ENCODE data around the gene DDAH2. TPM values are rescaled to one million over a fixed set of nuclear protein-coding genes. Genes with fewer than 3 reads are reported as not detected.

DDAH2 gene
- total RNA-seq, 2 donors from 2014 or later: 73.3 to 83.7 TPM

DNA sequence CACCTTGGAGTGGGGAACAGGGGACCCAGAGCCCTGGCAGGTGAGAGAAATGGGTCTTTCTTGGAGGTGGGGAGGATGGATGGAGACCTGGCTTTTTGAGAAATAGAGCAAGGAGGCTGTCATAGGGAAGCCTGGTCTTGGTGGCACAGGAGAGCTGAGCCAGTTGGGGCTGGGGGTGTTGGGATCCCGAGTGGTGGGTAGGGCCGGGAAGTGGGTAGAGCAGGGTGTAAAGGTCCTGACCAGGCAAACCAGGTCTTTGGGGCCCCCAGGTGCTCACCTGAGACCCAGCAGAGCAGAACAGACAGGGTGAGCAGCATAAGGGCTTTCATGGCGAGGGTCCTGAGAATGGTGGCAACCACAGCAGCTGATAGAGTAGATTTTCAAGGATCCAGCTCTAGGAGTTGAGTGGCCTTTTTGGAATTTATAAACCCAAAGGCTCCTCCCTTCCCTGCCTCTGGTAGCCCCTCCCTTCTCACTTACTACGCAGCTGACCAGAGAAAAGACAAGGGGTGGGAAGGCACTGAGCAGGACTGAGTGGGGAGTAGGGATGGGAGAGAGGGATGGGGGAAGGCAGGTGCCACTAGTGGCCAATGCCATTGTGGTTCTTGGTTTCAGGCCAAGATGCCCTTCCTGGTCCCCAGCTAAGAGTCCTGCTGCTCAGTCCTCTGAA is 7.6 kb downstream of the DDAH2 start, which contains the start of gene LY6G6C:
Gene LY6G6C, minus strand, starts transcription at position 396 of the 670 bp plus-strand sequence. Its CDS starts 67 bp downstream, at position 329.
- Histone ChIP-seq H3K4me3 (no peak within 1 kb of the TSS), H3K4me1 (replicated peaks) (peaks cover 7% of the 10 kb centered on the region)
- TF ChIP-seq, protein P1, sequence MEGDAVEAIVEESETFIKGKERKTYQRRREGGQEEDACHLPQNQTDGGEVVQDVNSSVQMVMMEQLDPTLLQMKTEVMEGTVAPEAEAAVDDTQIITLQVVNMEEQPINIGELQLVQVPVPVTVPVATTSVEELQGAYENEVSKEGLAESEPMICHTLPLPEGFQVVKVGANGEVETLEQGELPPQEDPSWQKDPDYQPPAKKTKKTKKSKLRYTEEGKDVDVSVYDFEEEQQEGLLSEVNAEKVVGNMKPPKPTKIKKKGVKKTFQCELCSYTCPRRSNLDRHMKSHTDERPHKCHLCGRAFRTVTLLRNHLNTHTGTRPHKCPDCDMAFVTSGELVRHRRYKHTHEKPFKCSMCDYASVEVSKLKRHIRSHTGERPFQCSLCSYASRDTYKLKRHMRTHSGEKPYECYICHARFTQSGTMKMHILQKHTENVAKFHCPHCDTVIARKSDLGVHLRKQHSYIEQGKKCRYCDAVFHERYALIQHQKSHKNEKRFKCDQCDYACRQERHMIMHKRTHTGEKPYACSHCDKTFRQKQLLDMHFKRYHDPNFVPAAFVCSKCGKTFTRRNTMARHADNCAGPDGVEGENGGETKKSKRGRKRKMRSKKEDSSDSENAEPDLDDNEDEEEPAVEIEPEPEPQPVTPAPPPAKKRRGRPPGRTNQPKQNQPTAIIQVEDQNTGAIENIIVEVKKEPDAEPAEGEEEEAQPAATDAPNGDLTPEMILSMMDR (IDR thresholded peaks at IDR 0.05): no peak
- TF ChIP-seq POLR2AphosphoS5 (IDR thresholded peaks at IDR 0.05): no peak
- TF ChIP-seq POLR2A (IDR thresholded peaks at IDR 0.05): no peak

DNA sequence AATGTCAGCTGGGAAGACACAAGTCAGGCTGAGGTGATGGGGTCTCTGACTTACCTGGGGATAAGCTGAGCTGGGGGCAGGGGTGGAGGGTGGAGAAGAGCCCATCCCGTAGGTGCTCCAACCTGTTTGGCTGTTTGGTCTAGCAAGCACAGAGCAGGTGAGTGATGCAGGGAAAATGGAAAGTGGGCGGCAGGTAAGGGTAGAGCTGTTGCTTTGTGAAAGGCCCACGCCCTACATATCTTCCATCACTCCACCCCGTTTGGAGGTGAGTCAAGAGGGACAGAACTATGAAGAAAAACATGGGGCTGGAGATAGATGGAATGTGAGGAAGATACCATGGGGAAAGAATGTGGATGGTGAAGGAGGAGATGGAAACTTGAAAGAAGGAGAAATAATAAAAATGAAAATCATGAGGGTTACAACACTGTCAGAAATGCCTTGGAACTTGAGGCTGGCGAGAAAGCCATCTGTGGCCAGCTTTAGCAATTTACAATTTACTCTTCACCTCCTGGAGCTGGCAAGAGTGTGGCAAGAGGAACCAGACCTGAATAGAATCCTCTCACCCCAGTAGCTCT is 8.8 kb downstream of the DDAH2 start:
- Histone ChIP-seq H3K36me3 (no peaks in the 10 kb centered on the region), H3K4me1 (replicated peaks) (peaks cover 11% of the 10 kb centered on the region), H3K4me3 (no peak overlapping the region), H3K9me3 (no peaks in the 10 kb centered on the region), H3K27me3 (replicated peaks; ENCODE audit: insufficient read depth) (no peaks in the 10 kb centered on the region), H3K27ac (no peak overlapping the region)
- 65% methylated on average over 5 of the region's 5 CpGs for WGBS
- TF ChIP-seq, protein P1 (IDR thresholded peaks at IDR 0.05): no peak
- TF ChIP-seq POLR2A (IDR thresholded peaks at IDR 0.05): no peak
- TF ChIP-seq POLR2AphosphoS5 (IDR thresholded peaks at IDR 0.05): no peak
- DNase-seq (ENCODE audit: low spot score): no peak
- intact Hi-C loops (cut with DNase I): no loop called here

More for the DNA sequence above, 7.6 kb downstream of the DDAH2 start, which contains the start of gene LY6G6C:
- Histone ChIP-seq H3K36me3 (no peaks in the 10 kb centered on the region), H3K27me3 (replicated peaks; ENCODE audit: insufficient read depth) (no peaks in the 10 kb centered on the region), H3K27ac (no peak within 1 kb of the TSS), H3K9me3 (no peaks in the 10 kb centered on the region)
- 93% methylated on average over 4 of the region's 4 CpGs for WGBS
- DNase-seq (ENCODE audit: low spot score): no peak
- intact Hi-C loops (cut with DNase I): no loop called here

DNA sequence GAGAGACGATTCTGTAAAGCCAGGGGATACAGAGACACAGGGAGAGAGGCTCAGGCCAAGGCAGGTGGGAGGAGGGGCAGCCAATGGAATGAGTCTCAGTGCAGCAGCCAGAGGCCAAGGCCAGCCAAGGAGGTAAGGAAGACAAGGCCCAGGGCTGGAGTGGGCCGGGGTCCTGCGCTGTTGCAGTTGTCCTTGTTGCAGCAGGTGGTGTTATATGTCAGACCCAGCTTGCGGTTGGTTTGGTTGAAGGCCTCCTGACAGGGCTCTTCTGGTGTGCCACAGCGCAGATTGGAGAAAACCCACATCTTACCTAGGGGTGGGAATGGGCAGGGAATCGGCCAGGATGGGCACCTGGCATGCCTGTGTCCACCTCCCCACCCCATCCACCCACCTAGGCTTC is 10.1 kb downstream of the DDAH2 start:
- no peak overlapping the region for H3K4me3 ChIP-seq
- intact Hi-C loops (cut with DNase I): no loop called here
- peaks cover 15% of the 10 kb centered on the region for H3K4me1 ChIP-seq (replicated peaks)
- H3K9me3 ChIP-seq: no peaks in the 10 kb centered on the region
- no peak for DNase-seq (ENCODE audit: low spot score)
- no peaks in the 10 kb centered on the region for H3K27me3 ChIP-seq (replicated peaks; ENCODE audit: insufficient read depth)
- H3K27ac ChIP-seq: peak overlapping the region; percentile 64 to 65
- WGBS: 81% methylated on average over 6 of the region's 6 CpGs
- no peak for TF ChIP-seq POLR2AphosphoS5 (IDR thresholded peaks at IDR 0.05)
- no peak for TF ChIP-seq POLR2A (IDR thresholded peaks at IDR 0.05)
- TF ChIP-seq, protein P1 (IDR thresholded peaks at IDR 0.05): no peak
- no peaks in the 10 kb centered on the region for H3K36me3 ChIP-seq

DNA sequence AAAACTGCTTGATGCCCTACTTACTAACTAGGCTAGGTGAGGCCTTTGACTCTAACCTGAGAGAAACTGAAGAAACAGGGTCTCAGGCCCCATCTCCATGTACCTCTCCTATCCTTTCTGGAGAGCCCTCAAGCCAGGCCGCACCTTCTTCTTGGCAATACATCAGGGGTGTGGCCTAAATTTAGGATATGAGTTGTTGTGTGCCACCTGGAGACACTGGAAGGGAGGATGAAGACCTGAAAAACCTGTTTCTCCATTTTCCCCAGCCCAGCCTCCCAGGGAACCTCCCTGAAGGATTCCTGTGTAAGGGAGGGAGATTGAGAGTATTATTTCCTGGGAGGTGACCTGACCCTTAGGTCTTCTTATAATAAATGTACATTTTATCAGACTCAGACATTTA is 10.8 kb downstream of the DDAH2 start:
- 47% methylated on average over 1 of the region's 1 CpG for WGBS
- no peak overlapping the region for H3K4me3 ChIP-seq
- H3K27me3 ChIP-seq (replicated peaks; ENCODE audit: insufficient read depth): no peaks in the 10 kb centered on the region
- H3K27ac ChIP-seq: peak overlapping the region; percentile 64 to 65
- no peaks in the 10 kb centered on the region for H3K36me3 ChIP-seq
- DNase-seq (ENCODE audit: low spot score): peak; percentile 88
- intact Hi-C loops (cut with DNase I): no loop called here
- peak; percentile 94 for TF ChIP-seq POLR2AphosphoS5 (IDR thresholded peaks at IDR 0.05)
- TF ChIP-seq, protein P1 (IDR thresholded peaks at IDR 0.05): no peak
- no peaks in the 10 kb centered on the region for H3K9me3 ChIP-seq
- peaks cover 19% of the 10 kb centered on the region for H3K4me1 ChIP-seq (replicated peaks)

Measured in prostate gland (tissue), 2 donors.